Left renal pelvis (tissue), 4 donors: ENCODE data around the gene ULBP1. TPM values are rescaled to one million over a fixed set of nuclear protein-coding genes. Genes with fewer than 3 reads are reported as not detected.
"Not testable (repeated sequence)": the region's sequence is repeated elsewhere in the genome, so short reads cannot be mapped to it uniquely, and the experiment has no call there.

Experiments used
- DNase-seq, 4 donors: peaks; one replicate each; pipeline ENCODE4 v3.0.0-alpha.2; 2013; ENCODE audit warnings: low read depth in 4 of 4, low spot score in 3 of 4
- polyA plus RNA-seq, 4 donors: library from polyadenylated mRNA; unstranded; fragments of 120-200 nt; gene quantifications; one replicate each; pipeline ENCODE4 v1.2.1, GENCODE V29; 2013; ENCODE audit not compliant: insufficient read length in 4 of 4

The ULBP1 gene
- 1 to 10 TPM in 2 of 4 donors, under 1 TPM in 2; 0.76 to 2.0 (median 1.2) TPM for polyA plus RNA-seq

GRCh38 chr6:149963462-149964307 lies at the start of gene ULBP1:
ULBP1 (plus strand) TSS chr6:149963943; CDS start chr6:149964050, 107 bp downstream.
- peak in 1 of 4 donors; percentile 33 for DNase-seq

- no peak for DNase-seq
Measured at GRCh38 chr6:149915970-149916865, 47.5 kb upstream of the ULBP1 start.

- no peak for DNase-seq
Measured at GRCh38 chr6:149917679-149918078, 46.1 kb upstream of the ULBP1 start.

- DNase-seq = no peak
Measured at GRCh38 chr6:149918151-149918905, 45.4 kb upstream of the ULBP1 start.

GRCh38 chr6:149919126-149919833 lies 44.5 kb upstream of the ULBP1 start:
- not testable (repeated sequence) for DNase-seq

- DNase-seq = no peak
Measured at GRCh38 chr6:149919834-149920225, 43.9 kb upstream of the ULBP1 start.

- DNase-seq = no peak
Measured at GRCh38 chr6:149921361-149921760, 42.4 kb upstream of the ULBP1 start.

GRCh38 chr6:149922091-149922490 lies 41.7 kb upstream of the ULBP1 start:
- DNase-seq = not testable (repeated sequence)

- peak; percentile 67 to 82 (median 74) for DNase-seq
Measured at GRCh38 chr6:149922642-149923326, 41.0 kb upstream of the ULBP1 start, which contains the start of gene RAET1G. RAET1G (minus strand) TSS chr6:149923121; CDS start chr6:149923010, 111 bp downstream.

- no peak for DNase-seq
Measured at GRCh38 chr6:149923327-149923986, 40.3 kb upstream of the ULBP1 start.

GRCh38 chr6:149924206-149924932 lies 39.4 kb upstream of the ULBP1 start:
- no peak for DNase-seq

GRCh38 chr6:149924933-149925252 lies 38.9 kb upstream of the ULBP1 start:
- DNase-seq = no peak

GRCh38 chr6:149925253-149925973 lies 38.3 kb upstream of the ULBP1 start:
- no peak for DNase-seq

GRCh38 chr6:149925974-149926777 lies 37.6 kb upstream of the ULBP1 start:
- peak in 3 of 4 donors; percentile 52 to 69 (median 57) for DNase-seq

- DNase-seq = not testable (repeated sequence)
Measured at GRCh38 chr6:149927025-149927424, 36.7 kb upstream of the ULBP1 start.

- DNase-seq = no peak
Measured at GRCh38 chr6:149929422-149929821, 34.3 kb upstream of the ULBP1 start.

GRCh38 chr6:149931501-149931900 lies 32.2 kb upstream of the ULBP1 start:
- DNase-seq = no peak
